Hepatocyte (in vitro differentiated cells): ENCODE measurements around the gene PI4K2A. TPM values are rescaled to one million over a fixed set of nuclear protein-coding genes. Genes with fewer than 3 reads are reported as not detected.
A peak's percentile ranks its signal among the peaks of the same experiment; 100 is the strongest.
"Not testable (repeated sequence)": the region's sequence is repeated elsewhere in the genome, so short reads cannot be mapped to it uniquely, and the experiment has no call there.

ENCODE experiments used
- DNase-seq: peaks from one replicate; pipeline ENCODE4 v3.0.0-alpha.2; 2016; ENCODE audit warnings: low spot score
- H2AFZ ChIP-seq: fragments of 200-600 bp; sonication (generic); 2 replicates; pipeline ENCODE4 v1.6.0; 2016; ENCODE audit warnings: antibody characterized with exemption, mild to moderate bottlenecking
- H3K27ac ChIP-seq: fragments of 200-600 bp; sonication (generic); 2 replicates; pipeline ENCODE4 v1.5.1; 2016; ENCODE audit warnings: mild to moderate bottlenecking
- H3K27me3 ChIP-seq: fragments of 200-600 bp; sonication (generic); 2 replicates; pipeline ENCODE4 v1.6.1; 2016
- H3K36me3 ChIP-seq: fragments of 200-600 bp; sonication (generic); replicated peaks from 2 replicates; pipeline ENCODE4 v1.5.1; 2016; ENCODE audit warnings: low read depth; ENCODE audit not compliant: insufficient read depth
- H3K4me1 ChIP-seq: fragments of 200-600 bp; sonication (generic); 2 replicates; pipeline ENCODE4 v1.5.1; 2016; ENCODE audit warnings: mild to moderate bottlenecking, moderate library complexity; ENCODE audit not compliant: insufficient read depth
- H3K4me2 ChIP-seq: fragments of 200-600 bp; sonication (generic); 2 replicates; pipeline ENCODE4 v1.6.0; 2016
- H3K4me3 ChIP-seq: fragments of 200-600 bp; sonication (generic); 2 replicates; pipeline ENCODE4 v1.5.1; 2016; ENCODE audit warnings: mild to moderate bottlenecking
- H3K79me2 ChIP-seq: fragments of 200-600 bp; sonication (generic); 2 replicates; pipeline ENCODE4 v1.6.0; 2017; ENCODE audit warnings: mild to moderate bottlenecking
- H3K9me2 ChIP-seq: fragments of 200-600 bp; sonication (generic); replicated peaks from 2 replicates; pipeline ENCODE4 v1.6.0; 2017; ENCODE audit warnings: mild to moderate bottlenecking; ENCODE audit not compliant: insufficient read depth
- H3K9me3 ChIP-seq: fragments of 200-600 bp; sonication (generic); 2 replicates; pipeline ENCODE4 v1.5.1; 2016; ENCODE audit warnings: low read depth, mild to moderate bottlenecking
- H4K20me1 ChIP-seq: fragments of 200-600 bp; sonication (generic); 2 replicates; pipeline ENCODE4 v1.6.0; 2016; ENCODE audit warnings: mild to moderate bottlenecking; ENCODE audit not compliant: insufficient read depth, poor library complexity, severe bottlenecking
- EZH2 ChIP-seq: fragments of 200-600 bp; sonication (generic); IDR thresholded peaks from 2 replicates; pipeline ENCODE4 v1.6.1; 2016; ENCODE audit warnings: antibody characterized with exemption, mild to moderate bottlenecking, borderline replicate concordance
- EZH2phosphoT487 ChIP-seq: fragments of 200-600 bp; sonication (generic); IDR thresholded peaks from one replicate; pipeline ENCODE4 v1.6.1; 2018; ENCODE audit warnings: antibody characterized with exemption, mild to moderate bottlenecking, low read depth, moderate library complexity; ENCODE audit not compliant: unreplicated experiment, severe bottlenecking
- WGBS: methylation state at CpG from one replicate; pipeline ENCODE4 v1.1.6; 2016; ENCODE audit warnings: low lambda C conversion rate; ENCODE audit errors: missing lambda C conversion rate; 5-methylcytosine and 5-hydroxymethylcytosine counted together
- polyA plus RNA-seq: library from polyadenylated mRNA; unstranded; fragments of >200 nt; fragmentation: Nextera tagmentation; extraction: Ambion mirVana; gene quantifications from 2 replicates; pipeline ENCODE4 v1.2.1, GENCODE V29; 2016
- total RNA-seq: library from RNA; depleted of rRNA; stranded (reverse); fragments of >200 nt; gene quantifications from 2 replicates; pipeline ENCODE4 v1.2.3, GENCODE V29; 2014
- TF ChIP-seq, protein P1 (sequence below): fragments of 200-600 bp; sonication (generic); IDR thresholded peaks from 2 replicates; pipeline ENCODE4 v1.5.1; 2016; ENCODE audit warnings: antibody characterized with exemption, mild to moderate bottlenecking; ENCODE audit not compliant: poor library complexity

The PI4K2A gene
- total and polyA plus RNA-seq, 2 experiments from 2014 or later, result 22.4 to 25.9 TPM

DNA sequence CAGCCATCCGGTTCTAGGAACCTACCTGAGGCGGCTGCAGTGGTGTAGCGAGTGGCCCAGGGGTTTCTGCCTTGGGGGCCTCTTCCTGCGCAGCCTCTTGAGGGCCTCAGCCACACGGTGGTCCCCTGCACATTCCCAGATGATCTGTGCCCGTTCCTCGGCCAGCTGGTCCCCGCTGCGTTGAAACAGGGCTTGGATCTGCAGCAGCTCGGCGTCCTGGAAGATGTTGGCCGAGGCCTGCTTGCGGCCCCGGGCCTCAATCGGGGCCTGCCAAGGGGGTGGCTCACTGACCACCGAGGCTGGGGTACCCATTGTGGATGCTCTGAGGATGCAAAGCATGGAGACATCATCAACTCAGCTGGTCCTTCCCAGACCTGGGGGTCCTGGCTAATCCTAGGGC, 39.1 kb downstream of the PI4K2A start:
- no peaks in the 10 kb centered on the region for H3K36me3 ChIP-seq
- H3K9me3 ChIP-seq, result no peaks in the 10 kb centered on the region
- H3K79me2 ChIP-seq, result peaks cover 38% of the 10 kb centered on the region
- H3K4me2 ChIP-seq, result no peak overlapping the region
- WGBS, result 96% methylated on average over 16 of the region's 16 CpGs
- no peaks in the 10 kb centered on the region for H4K20me1 ChIP-seq
- H3K27me3 ChIP-seq, result no peaks in the 10 kb centered on the region
- DNase-seq, result no peak
- peaks cover 27% of the 10 kb centered on the region for H3K4me1 ChIP-seq
- no peak overlapping the region for H2AFZ ChIP-seq
- no peak overlapping the region for H3K27ac ChIP-seq
- TF ChIP-seq, protein P1, sequence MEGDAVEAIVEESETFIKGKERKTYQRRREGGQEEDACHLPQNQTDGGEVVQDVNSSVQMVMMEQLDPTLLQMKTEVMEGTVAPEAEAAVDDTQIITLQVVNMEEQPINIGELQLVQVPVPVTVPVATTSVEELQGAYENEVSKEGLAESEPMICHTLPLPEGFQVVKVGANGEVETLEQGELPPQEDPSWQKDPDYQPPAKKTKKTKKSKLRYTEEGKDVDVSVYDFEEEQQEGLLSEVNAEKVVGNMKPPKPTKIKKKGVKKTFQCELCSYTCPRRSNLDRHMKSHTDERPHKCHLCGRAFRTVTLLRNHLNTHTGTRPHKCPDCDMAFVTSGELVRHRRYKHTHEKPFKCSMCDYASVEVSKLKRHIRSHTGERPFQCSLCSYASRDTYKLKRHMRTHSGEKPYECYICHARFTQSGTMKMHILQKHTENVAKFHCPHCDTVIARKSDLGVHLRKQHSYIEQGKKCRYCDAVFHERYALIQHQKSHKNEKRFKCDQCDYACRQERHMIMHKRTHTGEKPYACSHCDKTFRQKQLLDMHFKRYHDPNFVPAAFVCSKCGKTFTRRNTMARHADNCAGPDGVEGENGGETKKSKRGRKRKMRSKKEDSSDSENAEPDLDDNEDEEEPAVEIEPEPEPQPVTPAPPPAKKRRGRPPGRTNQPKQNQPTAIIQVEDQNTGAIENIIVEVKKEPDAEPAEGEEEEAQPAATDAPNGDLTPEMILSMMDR, result no peak
- TF ChIP-seq EZH2phosphoT487 (no peak), EZH2 (no peak)
- H3K4me3 ChIP-seq, result no peak overlapping the region
- no peaks in the 10 kb centered on the region for H3K9me2 ChIP-seq

DNA sequence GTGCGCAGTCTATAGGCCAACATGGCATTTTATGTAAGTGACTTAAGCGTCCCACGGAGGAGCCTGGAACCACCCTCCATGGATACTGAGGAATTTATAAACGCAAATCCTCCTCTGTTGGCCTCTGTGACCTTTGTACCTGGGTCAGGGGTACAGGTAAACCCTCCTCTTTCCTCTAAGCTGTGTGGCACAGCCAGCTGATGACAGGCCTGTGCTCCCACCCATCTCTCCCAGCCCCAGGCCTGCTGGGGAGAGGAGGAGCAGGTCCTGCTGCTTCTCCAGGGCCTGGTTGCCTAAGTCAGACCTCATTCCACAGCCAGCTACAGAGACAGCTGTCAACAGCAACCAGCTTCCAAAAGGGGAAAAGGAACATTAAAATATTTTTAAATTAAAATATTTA, 41.6 kb downstream of the PI4K2A start:
- H3K4me2 ChIP-seq, result peak overlapping the region; percentile 87
- H3K27me3 ChIP-seq, result no peaks in the 10 kb centered on the region
- H3K4me1 ChIP-seq, result peaks cover 42% of the 10 kb centered on the region
- no peak overlapping the region for H3K4me3 ChIP-seq
- peak overlapping the region; percentile 89 for H3K27ac ChIP-seq
- peaks cover 58% of the 10 kb centered on the region for H3K79me2 ChIP-seq
- no peak overlapping the region for H2AFZ ChIP-seq
- no peaks in the 10 kb centered on the region for H3K36me3 ChIP-seq
- H4K20me1 ChIP-seq, result no peaks in the 10 kb centered on the region
- no peaks in the 10 kb centered on the region for H3K9me3 ChIP-seq
- no peak for TF ChIP-seq EZH2
- no peak for TF ChIP-seq EZH2phosphoT487
- TF ChIP-seq, protein P1, result no peak
- peak; percentile 53 for DNase-seq
- 66% methylated on average over 4 of the region's 4 CpGs for WGBS
- H3K9me2 ChIP-seq, result no peaks in the 10 kb centered on the region

DNA sequence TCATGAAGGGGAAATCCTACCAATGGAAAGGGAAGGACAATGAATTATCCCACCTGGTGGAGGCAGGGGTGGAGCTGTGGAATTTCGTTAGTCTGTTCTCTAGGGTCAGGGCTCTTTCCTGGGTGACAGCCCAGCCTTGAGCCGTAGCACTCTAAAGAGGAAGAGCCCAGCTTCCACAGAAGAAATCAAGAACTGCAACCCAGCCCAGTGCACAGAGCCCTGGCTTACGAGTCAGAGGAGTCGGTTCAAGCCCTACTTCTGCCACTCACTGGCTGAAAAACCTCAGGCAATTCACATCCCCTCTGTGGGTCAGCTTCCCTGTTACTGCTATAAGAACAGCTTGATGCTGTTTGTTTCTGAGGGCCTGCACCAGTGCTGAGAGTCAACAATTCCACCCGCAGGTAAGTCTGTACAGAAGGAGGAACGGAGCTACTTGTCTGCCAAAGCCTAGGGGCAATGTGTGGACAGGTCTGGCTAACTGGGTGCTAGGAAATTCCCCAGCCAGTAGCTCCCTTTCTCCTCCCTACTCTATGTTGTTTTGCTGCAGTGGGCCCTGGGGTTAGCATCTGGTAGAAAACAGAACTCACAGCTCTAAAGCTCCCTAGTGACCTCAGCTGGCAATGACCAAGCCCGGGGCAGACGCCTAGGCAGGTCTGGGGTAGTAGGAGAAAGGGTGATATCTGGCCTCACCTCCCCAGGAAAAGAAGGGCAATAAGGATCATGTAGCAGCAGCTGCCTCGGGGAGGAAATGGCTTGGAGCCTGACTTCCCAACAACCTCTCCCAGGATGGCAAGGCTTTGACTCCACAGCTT, 43.3 kb downstream of the PI4K2A start:
- Histone ChIP-seq H3K27ac (peak overlapping the region; percentile 89), H3K4me1 (peaks cover 55% of the 10 kb centered on the region), H3K27me3 (no peaks in the 10 kb centered on the region), H4K20me1 (no peaks in the 10 kb centered on the region), H3K36me3 (no peaks in the 10 kb centered on the region), H3K4me2 (peak overlapping the region; percentile 87), H3K4me3 (no peak overlapping the region), H2AFZ (no peak overlapping the region), H3K79me2 (peaks cover 58% of the 10 kb centered on the region), H3K9me3 (no peaks in the 10 kb centered on the region), H3K9me2 (no peaks in the 10 kb centered on the region)
- TF ChIP-seq EZH2 (no peak), EZH2phosphoT487 (no peak)
- TF ChIP-seq, protein P1, result no peak
- no peak for DNase-seq
- WGBS, result 54% methylated on average over 9 of the region's 9 CpGs

DNA sequence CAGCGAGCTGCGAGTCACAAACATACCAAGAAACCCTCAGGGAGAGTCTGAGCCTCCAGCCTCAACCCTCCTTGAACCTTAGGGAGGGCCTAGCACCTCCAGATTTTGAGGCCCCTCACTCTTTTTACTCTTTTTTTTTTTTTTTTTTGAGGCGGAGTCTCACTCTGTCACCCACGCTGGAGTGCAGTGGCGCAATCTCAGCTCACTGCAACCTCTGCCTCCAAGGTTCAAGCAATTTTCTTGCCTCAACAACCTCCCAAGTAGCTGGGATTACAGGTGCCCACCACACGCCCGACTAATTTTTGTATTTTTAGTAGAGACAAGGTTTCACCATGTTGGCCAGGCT, 43.9 kb downstream of the PI4K2A start:
- H2AFZ ChIP-seq, H3K27me3 ChIP-seq, H4K20me1 ChIP-seq, H3K36me3 ChIP-seq, DNase-seq, H3K9me2 ChIP-seq, H3K9me3 ChIP-seq, H3K4me3 ChIP-seq: not testable (repeated sequence)
- WGBS, result 95% methylated on average over 6 of the region's 7 CpGs
- Histone ChIP-seq H3K79me2 (peaks cover 58% of the 10 kb centered on the region), H3K4me2 (peak overlapping the region; percentile 87), H3K27ac (peak overlapping the region; percentile 89), H3K4me1 (peaks cover 56% of the 10 kb centered on the region)
